K562 (cell line): ENCODE measurements around the gene GADL1. TPM values are rescaled to one million over a fixed set of nuclear protein-coding genes. Genes with fewer than 3 reads are reported as not detected.

Experiments used
- ATAC-seq: fragments of 200-7000 bp; cut with Tn5 transposase; 3 replicates; pipeline ENCODE4 v1.9.1; 2020; ENCODE audit warnings: moderate library complexity
- BruUV-seq: library from RNA; stranded (reverse); fragments of 400-500 nt; replicated peaks from 2 replicates; lab custom pipeline; 2021; lab: Mats Ljungman, UMichigan
- CTCF ChIA-PET: fragments of 300-600 bp; formaldehyde crosslinking; extraction: SDS; loops from one replicate; lab custom pipeline; 2021; ENCODE audit warnings: low intra/inter-chr PET ratio; lab: Yijun Ruan, JAX
- POLR2A ChIA-PET: fragments of 300-600, 350-650 bp; sonication (Branson Sonifier 250); formaldehyde crosslinking; extraction: SDS; loops from one replicate; lab custom pipeline; 2021; ENCODE audit warnings: antibody characterized with exemption, inconsistent platforms; lab: Yijun Ruan, JAX
- DNase-seq, 4 experiments: peaks; one replicate each; pipeline versions ENCODE4 v3.0.0 to v3.0.0-alpha.2; 2011 to 2018; ENCODE audit warnings: low spot score in 3 of 4, mixed read lengths in 3 of 4; ENCODE audit errors: extremely low read depth in 1 of 4
- FAIRE-seq: peaks from 2 replicates; lab custom pipeline; 2011; peaks lifted over from hg19 to GRCh38; lab: Jason Lieb, UNC
- H2AFZ ChIP-seq: 2 replicates; pipeline ENCODE4 v1.6.0; 2011; ENCODE audit warnings: low read depth, low read length, control low read depth, inconsistent platforms
- H3K27ac ChIP-seq: fragments of 200-600 bp; 3 replicates; pipeline ENCODE4 v1.8.0; 2011; ENCODE audit warnings: low read depth, mild to moderate bottlenecking, control low read depth, inconsistent platforms, low read length, moderate library complexity, mixed read lengths; ENCODE audit errors: extremely low read depth
- H3K27me3 ChIP-seq, 2 experiments: fragments of 300-600 bp in 1 of 2; 2 replicates in 1 of 2; 3 replicates in 1 of 2; pipeline versions ENCODE4 v1.6.0 to v1.8.0; 2011; ENCODE audit warnings: inconsistent platforms in 2 of 2, low read length in 2 of 2, mild to moderate bottlenecking in 1 of 2, mixed read lengths in 1 of 2, moderate library complexity in 1 of 2; ENCODE audit not compliant: control insufficient read depth in 2 of 2, insufficient read depth in 2 of 2
- H3K36me3 ChIP-seq: fragments of 300-600 bp; 3 replicates; pipeline ENCODE4 v1.8.0; 2011; ENCODE audit warnings: mild to moderate bottlenecking, low read length, inconsistent platforms; ENCODE audit not compliant: control insufficient read depth, insufficient read depth
- H3K4me1 ChIP-seq, 2 experiments: fragments of 200-600 bp in 1 of 2; replicated peaks in 1 of 2; 2 replicates in 1 of 2; 3 replicates in 1 of 2; pipeline versions ENCODE4 v1.5.1 to v1.8.0; 2011; ENCODE audit warnings: inconsistent platforms in 2 of 2, low read length in 2 of 2, mild to moderate bottlenecking in 1 of 2, mixed read lengths in 1 of 2, moderate library complexity in 1 of 2; ENCODE audit not compliant: control insufficient read depth in 2 of 2, insufficient read depth in 2 of 2
- H3K4me2 ChIP-seq: 2 replicates; pipeline ENCODE4 v1.6.1; 2011; ENCODE audit warnings: low read length, control low read depth, inconsistent platforms, mixed read lengths; ENCODE audit not compliant: insufficient read depth
- H3K4me3 ChIP-seq: fragments of 200-600 bp; sonication (generic), shearing (Covaris generic); 2 replicates; pipeline ENCODE4 v1.5.1; 2016; ENCODE audit warnings: control low read depth, inconsistent platforms
- H3K79me2 ChIP-seq: fragments of 200-600 bp; 3 replicates; pipeline ENCODE4 v1.8.0; 2011; ENCODE audit warnings: low read length, inconsistent platforms; ENCODE audit not compliant: control insufficient read depth, insufficient read depth
- H3K9ac ChIP-seq, 2 experiments: 2 replicates each; pipeline versions ENCODE4 v1.6.0 to v1.6.1; 2011; ENCODE audit warnings: low read depth in 2 of 2, low read length in 2 of 2, control low read depth in 1 of 2, inconsistent platforms in 1 of 2, mild to moderate bottlenecking in 1 of 2, mixed read lengths in 1 of 2; ENCODE audit not compliant: insufficient read depth in 1 of 2
- H3K9me1 ChIP-seq: one replicate; pipeline ENCODE4 v1.6.0; 2011; ENCODE audit warnings: inconsistent platforms, mild to moderate bottlenecking, low read length, moderate library complexity; ENCODE audit not compliant: control insufficient read depth, insufficient read depth
- H3K9me3 ChIP-seq: replicated peaks from 2 replicates; pipeline ENCODE4 v1.5.1; 2011; ENCODE audit warnings: low read depth, low read length, inconsistent platforms; ENCODE audit not compliant: control insufficient read depth, insufficient read depth
- H4K20me1 ChIP-seq: replicated peaks from 2 replicates; pipeline ENCODE4 v1.6.1; 2011; ENCODE audit warnings: low read length, inconsistent platforms, mixed read lengths; ENCODE audit not compliant: control insufficient read depth, insufficient read depth
- ATF6 ChIP-seq: sonication (generic); formaldehyde crosslinking; IDR thresholded peaks from 2 replicates; pipeline ENCODE4 v1.4.0; 2020; ENCODE audit warnings: mild to moderate bottlenecking, missing genetic modification reagents
- CC2D1A ChIP-seq: fragments of 450-650 bp; IDR thresholded peaks from 2 replicates; pipeline ENCODE4 v1.6.1; 2017; ENCODE audit warnings: mild to moderate bottlenecking
- EP300 ChIP-seq: IDR thresholded peaks from 2 replicates; pipeline ENCODE4 v1.6.1; 2012; ENCODE audit warnings: low read length, improper control_type of control experiment
- FIP1L1 ChIP-seq: fragments of 200-400 bp; formaldehyde crosslinking; IDR thresholded peaks from 2 replicates; pipeline ENCODE4 v1.6.1; 2018; ENCODE audit warnings: mild to moderate bottlenecking, low read depth, low read length; ENCODE audit not compliant: poor library complexity, severe bottlenecking
- FOXJ2 ChIP-seq: fragments of 200-800 bp; sonication (Bioruptor generic); IDR thresholded peaks from 2 replicates; pipeline ENCODE4 v1.6.1; 2016; ENCODE audit warnings: missing genetic modification characterization, missing compliant biosample characterization
- MCM3 ChIP-seq: fragments of 450-650 bp; IDR thresholded peaks from 2 replicates; pipeline ENCODE4 v1.6.1; 2016
- MTA3 ChIP-seq: fragments of 450-650 bp; formaldehyde crosslinking; IDR thresholded peaks from 2 replicates; pipeline ENCODE4 v1.6.1; 2017; ENCODE audit warnings: mild to moderate bottlenecking, borderline replicate concordance
- PHTF2 ChIP-seq: fragments of 250-450 bp; sonication (Bioruptor Pico); IDR thresholded peaks from 2 replicates; pipeline ENCODE4 v1.5.0; 2021; ENCODE audit warnings: mild to moderate bottlenecking
- RAD21 ChIP-seq, 2 experiments: fragments of 250-450 bp in 1 of 2; fragments of 450-650 bp in 1 of 2; sonication (Bioruptor Pico) in 1 of 2; formaldehyde crosslinking in 1 of 2; IDR thresholded peaks in 1 of 2; conservative IDR thresholded peaks in 1 of 2; 2 replicates each; pipeline versions ENCODE4 v1.4.0 to v1.8.0; 2020 to 2022; ENCODE audit warnings: mild to moderate bottlenecking in 2 of 2, moderate library complexity in 1 of 2
- SREBF1 ChIP-seq: fragments of 150-350 bp; IDR thresholded peaks from 2 replicates; pipeline ENCODE4 v1.6.1; 2014; ENCODE audit warnings: antibody characterized with exemption, low read depth, low read length, borderline replicate concordance
- XRCC4 ChIP-seq: IDR thresholded peaks from one replicate; pipeline ENCODE4 v1.6.1; 2011; ENCODE audit not compliant: insufficient read depth, insufficient read length; ENCODE audit errors: extremely low read depth
- ZNF282 ChIP-seq: sonication (generic); formaldehyde crosslinking; IDR thresholded peaks from 2 replicates; pipeline ENCODE4 v1.8.1; 2023; ENCODE audit warnings: missing genetic modification reagents
- WGBS: fragments of 100-300 bp; shearing (Covaris generic); methylation state at CpG from one replicate; pipeline ENCODE4 v1.1.6; 2016; ENCODE audit warnings: low coverage, mixed read lengths; ENCODE audit not compliant: insufficient coverage; ENCODE audit errors: missing lambda C conversion rate; 5-methylcytosine and 5-hydroxymethylcytosine counted together
- in situ Hi-C: fragments of 300-500 bp; cut with MboI; formaldehyde crosslinking; loops from 4 replicates; pipeline ENCODE4 v1.15.0; 2018; ENCODE audit warnings: inconsistent platforms, mixed read lengths
- intact Hi-C: fragments of 100-400 bp; cut with micrococcal nuclease; formaldehyde crosslinking; loops from 2 replicates; pipeline ENCODE4 v1.14.2; 2022
- polyA plus RNA-seq, 8 experiments: library from polyadenylated mRNA; depleted of rRNA in 4 of 8; stranded (reverse) in 5 of 8; unstranded in 3 of 8; fragments of >200 nt; fragmentation: Nextera tagmentation in 2 of 8; fragmentation: Illumina TruSeq in 1 of 8; extraction: Ambion mirVana in 2 of 8; extraction: Trizol in 1 of 8; gene quantifications; 2 replicates each; pipeline versions ENCODE4 v1.2.1 to v1.2.3, GENCODE V29; 2011 to 2014; ENCODE audit warnings: inconsistent platforms in 1 of 8, missing spikeins in 1 of 8
- total RNA-seq, 7 experiments: library from RNA; depleted of rRNA in 6 of 7; stranded (reverse); fragments of >200 nt in 6 of 7; fragmentation: Illumina TruSeq in 2 of 7; extraction: Trizol in 2 of 7; gene quantifications; 2 replicates each; pipeline versions ENCODE4 v1.2.1 to v1.2.3, GENCODE V29; 2011 to 2021; ENCODE audit warnings: low replicate concordance in 1 of 7
- TF ChIP-seq, protein P1 (sequence below): fragments of 250-450 bp; sonication (Bioruptor Pico); IDR thresholded peaks from 2 replicates; pipeline ENCODE4 v1.4.0; 2020

GADL1 gene
- total and polyA plus RNA-seq, 9 of the 15 experiments (the other 6 are each of a cell fraction or from before 2014, with no cell fraction given): 0.07 TPM; not detected in 8

DNA sequence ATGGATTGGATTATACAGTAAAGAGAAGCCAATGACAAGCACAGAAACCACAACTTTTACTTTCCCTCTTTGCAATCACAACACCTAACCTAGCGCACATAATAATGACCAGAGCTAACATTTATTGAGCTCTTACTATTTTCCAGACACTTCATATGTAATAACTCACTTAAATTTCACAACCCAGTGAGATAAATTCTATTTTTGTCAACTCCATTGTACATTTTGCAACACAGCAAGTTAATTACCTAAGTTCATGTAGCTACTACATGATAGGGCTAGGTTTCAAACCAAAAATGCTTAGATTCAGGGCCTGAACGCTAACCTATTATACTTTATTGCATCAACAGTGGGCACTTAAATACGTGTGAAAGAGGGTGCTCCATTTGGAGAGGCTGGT, 89.5 kb downstream of the GADL1 start:
- in situ Hi-C loops: no loop called here

GRCh38 chr3:30795176-30795575, 99.3 kb downstream of the GADL1 start:
- no TSS peak for BruUV-seq
- no peaks in the 10 kb centered on the region for H3K79me2 ChIP-seq
- intact Hi-C loops: no loop called here
- FAIRE-seq (no peak), DNase-seq (no peak), ATAC-seq (no peak)
- ChIA-PET POLR2A (interaction anchor here (0.6 kb wide), 1 partner anchor 1337 kb away, joined by 4 read pairs; no protein-coding TSS in a partner anchor), CTCF (no interaction called here)
- no peaks in the 10 kb centered on the region for H3K36me3 ChIP-seq
- H3K27me3 ChIP-seq: no peaks in the 10 kb centered on the region
- H2AFZ ChIP-seq: no peak overlapping the region
- no peaks in the 10 kb centered on the region for H3K4me1 ChIP-seq
- H3K4me2 ChIP-seq: no peak overlapping the region
- in situ Hi-C loops: loop anchor here (25.0 kb wide), 1 partner anchor 967 kb away; no protein-coding TSS in a partner anchor
- no peak overlapping the region for H3K4me3 ChIP-seq
- H4K20me1 ChIP-seq: no peaks in the 10 kb centered on the region
- no peak overlapping the region for H3K27ac ChIP-seq
- H3K9me1 ChIP-seq: no peaks in the 10 kb centered on the region
- H3K9me3 ChIP-seq: no peaks in the 10 kb centered on the region
- no peak overlapping the region for H3K9ac ChIP-seq
- WGBS: 0% methylated on average over 2 of the region's 2 CpGs
- TF ChIP-seq FIP1L1 (no peak), XRCC4 (no peak), ATF6 (CRISPR knock-in tag) (no peak), FOXJ2 (tag) (no peak), ZNF282 (CRISPR knock-in tag) (no peak), RAD21 (CRISPR knock-in tag; conservative IDR thresholded peaks at IDR 0.05 in 1 of 2, IDR thresholded peaks at IDR 0.05 in 1 of 2) (no peak), SREBF1 (no peak), MCM3 (no peak), CC2D1A (no peak), EP300 (no peak)
- TF ChIP-seq, protein P1, sequence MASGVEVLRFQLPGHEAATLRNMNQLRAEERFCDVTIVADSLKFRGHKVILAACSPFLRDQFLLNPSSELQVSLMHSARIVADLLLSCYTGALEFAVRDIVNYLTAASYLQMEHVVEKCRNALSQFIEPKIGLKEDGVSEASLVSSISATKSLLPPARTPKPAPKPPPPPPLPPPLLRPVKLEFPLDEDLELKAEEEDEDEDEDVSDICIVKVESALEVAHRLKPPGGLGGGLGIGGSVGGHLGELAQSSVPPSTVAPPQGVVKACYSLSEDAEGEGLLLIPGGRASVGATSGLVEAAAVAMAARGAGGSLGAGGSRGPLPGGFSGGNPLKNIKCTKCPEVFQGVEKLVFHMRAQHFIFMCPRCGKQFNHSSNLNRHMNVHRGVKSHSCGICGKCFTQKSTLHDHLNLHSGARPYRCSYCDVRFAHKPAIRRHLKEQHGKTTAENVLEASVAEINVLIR (CRISPR knock-in tag): no peak

More for the DNA sequence above, 89.5 kb downstream of the GADL1 start:
- H3K9me1 ChIP-seq: no peaks in the 10 kb centered on the region
- H3K79me2 ChIP-seq: no peaks in the 10 kb centered on the region
- no peak overlapping the region for H3K27ac ChIP-seq
- H3K4me2 ChIP-seq: no peak overlapping the region
- ChIA-PET POLR2A (no interaction called here), CTCF (no interaction called here)
- DNase-seq (no peak), ATAC-seq (no peak), FAIRE-seq (no peak)
- no peaks in the 10 kb centered on the region for H3K36me3 ChIP-seq
- 0% methylated on average over 3 of the region's 3 CpGs for WGBS
- intact Hi-C loops: no loop called here
- H3K4me1 ChIP-seq: no peaks in the 10 kb centered on the region
- no peaks in the 10 kb centered on the region for H4K20me1 ChIP-seq
- no TSS peak for BruUV-seq
- H3K4me3 ChIP-seq: no peak overlapping the region
- H3K27me3 ChIP-seq: no peaks in the 10 kb centered on the region
- H2AFZ ChIP-seq: no peak overlapping the region
- no peak for TF ChIP-seq MTA3
- no peak for TF ChIP-seq PHTF2 (CRISPR knock-in tag)
- H3K9ac ChIP-seq: no peak overlapping the region
- H3K9me3 ChIP-seq: peaks cover 4% of the 10 kb centered on the region; the same call in 1 of the 2 replicates
